Stimulated activated CD8-positive, alpha-beta memory T cell treated with anti-CD3 and anti-CD28 coated beads, Interleukin-7, amount 100 ng/mL, for 48 hours (primary cell): ENCODE results near the gene JPH2.
"Not testable (repeated sequence)": the region's sequence is repeated elsewhere in the genome, so short reads cannot be mapped to it uniquely, and the experiment has no call there.

Experiments
- DNase-seq, 2 donors: peaks; one replicate each; pipeline ENCODE4 v3.0.0-alpha.2; 2020; ENCODE audit warnings: low read depth in 1 of 2; ENCODE audit errors: extremely low read depth in 1 of 2

JPH2 gene

GRCh38 chr20:44187054-44187771, at the start of gene JPH2:
TSS of gene JPH2 (minus strand) at chr20:44187188. CDS start at chr20:44186705, 483 bp downstream.
- DNase-seq, result no peak

GRCh38 chr20:44235702-44236101, 48.7 kb upstream of the JPH2 start:
- no peak for DNase-seq

GRCh38 chr20:44234566-44235317, 47.8 kb upstream of the JPH2 start:
- DNase-seq, result no peak

GRCh38 chr20:44233436-44234016, 46.5 kb upstream of the JPH2 start:
- no peak for DNase-seq

- not testable (repeated sequence) for DNase-seq
Observed at GRCh38 chr20:44232469-44232856, 45.5 kb upstream of the JPH2 start.

- DNase-seq, result no peak
Observed at GRCh38 chr20:44231713-44232468, 44.9 kb upstream of the JPH2 start.

GRCh38 chr20:44231193-44231592, 44.2 kb upstream of the JPH2 start:
- DNase-seq, result no peak

- no peak for DNase-seq
Observed at GRCh38 chr20:44228465-44229258, 41.7 kb upstream of the JPH2 start.

- no peak for DNase-seq
Observed at GRCh38 chr20:44224637-44225036, 37.6 kb upstream of the JPH2 start.

GRCh38 chr20:44223721-44224120, 36.7 kb upstream of the JPH2 start:
- no peak for DNase-seq

- no peak for DNase-seq
Observed at GRCh38 chr20:44222633-44223368, 35.8 kb upstream of the JPH2 start.

GRCh38 chr20:44222027-44222426, 35.0 kb upstream of the JPH2 start:
- DNase-seq, result no peak

GRCh38 chr20:44221368-44221954, 34.5 kb upstream of the JPH2 start:
- DNase-seq, result no peak

GRCh38 chr20:44219791-44220190, 32.8 kb upstream of the JPH2 start:
- DNase-seq, result no peak

GRCh38 chr20:44219170-44219730, 32.3 kb upstream of the JPH2 start:
- DNase-seq, result no peak

- DNase-seq, result no peak
Observed at GRCh38 chr20:44218446-44218845, 31.5 kb upstream of the JPH2 start.

GRCh38 chr20:44217342-44218092, 30.5 kb upstream of the JPH2 start:
- DNase-seq, result no peak

- peak in 1 of 2 donors; percentile 65 for DNase-seq
Observed at GRCh38 chr20:44215125-44215524, 28.1 kb upstream of the JPH2 start.
